Osteoblast (primary cell): ENCODE results near the gene CD79A. TPM values are rescaled to one million over a fixed set of nuclear protein-coding genes. Genes with fewer than 3 reads are reported as not detected.

ENCODE experiments used
- DNase-seq: peaks from one replicate; pipeline ENCODE4 v3.0.0; 2011; ENCODE audit warnings: low spot score, mixed read lengths; ENCODE audit not compliant: insufficient read length; ENCODE audit errors: missing footprints
- H2AFZ ChIP-seq: 2 replicates; pipeline ENCODE4 v1.6.0; 2011; ENCODE audit warnings: mild to moderate bottlenecking, low read length
- H3K27ac ChIP-seq: 2 replicates; pipeline ENCODE4 v1.5.1; 2011; ENCODE audit warnings: mild to moderate bottlenecking, low read depth, low read length, moderate library complexity
- H3K27me3 ChIP-seq: 2 replicates; pipeline ENCODE4 v1.6.0; 2012; ENCODE audit warnings: mild to moderate bottlenecking, control low read depth, inconsistent platforms, low read length, moderate library complexity; ENCODE audit not compliant: insufficient read depth
- H3K36me3 ChIP-seq: 2 replicates; pipeline ENCODE4 v1.5.1; 2011; ENCODE audit warnings: mild to moderate bottlenecking, low read length, control low read depth, moderate library complexity; ENCODE audit not compliant: insufficient read depth
- H3K4me1 ChIP-seq: 2 replicates; pipeline ENCODE4 v1.5.1; 2011; ENCODE audit warnings: mild to moderate bottlenecking, low read length, control low read depth, moderate library complexity; ENCODE audit not compliant: insufficient read depth
- H3K4me2 ChIP-seq: 2 replicates; pipeline ENCODE4 v1.6.0; 2011; ENCODE audit warnings: mild to moderate bottlenecking, low read length; ENCODE audit not compliant: insufficient read depth
- H3K4me3 ChIP-seq: fragments of 200-600 bp; sonication (generic); 3 replicates; pipeline ENCODE4 v1.5.1; 2012; ENCODE audit warnings: mild to moderate bottlenecking, low read length, inconsistent platforms; ENCODE audit not compliant: insufficient read depth
- H3K79me2 ChIP-seq: 2 replicates; pipeline ENCODE4 v1.6.0; 2012; ENCODE audit warnings: mild to moderate bottlenecking, low read length, control low read depth, inconsistent platforms; ENCODE audit not compliant: insufficient read depth
- H3K9me3 ChIP-seq: 2 replicates; pipeline ENCODE4 v1.5.1; 2011; ENCODE audit warnings: low read depth, low read length, control low read depth
- H4K20me1 ChIP-seq: 2 replicates; pipeline ENCODE4 v1.6.0; 2012; ENCODE audit warnings: mild to moderate bottlenecking, low read length, control low read depth; ENCODE audit not compliant: insufficient read depth
- total RNA-seq: library from RNA; depleted of rRNA; stranded (reverse); fragments of >200 nt; gene quantifications from 2 replicates; pipeline ENCODE4 v1.2.3, GENCODE V29; 2012
- TF ChIP-seq, protein P1 (sequence below): IDR thresholded peaks from 2 replicates; pipeline ENCODE4 v1.5.1; 2011; ENCODE audit warnings: mild to moderate bottlenecking, low read depth, low read length, moderate library complexity; ENCODE audit errors: extremely low read depth

CD79A gene
- total RNA-seq, 1 donor: 0.36 TPM

DNA sequence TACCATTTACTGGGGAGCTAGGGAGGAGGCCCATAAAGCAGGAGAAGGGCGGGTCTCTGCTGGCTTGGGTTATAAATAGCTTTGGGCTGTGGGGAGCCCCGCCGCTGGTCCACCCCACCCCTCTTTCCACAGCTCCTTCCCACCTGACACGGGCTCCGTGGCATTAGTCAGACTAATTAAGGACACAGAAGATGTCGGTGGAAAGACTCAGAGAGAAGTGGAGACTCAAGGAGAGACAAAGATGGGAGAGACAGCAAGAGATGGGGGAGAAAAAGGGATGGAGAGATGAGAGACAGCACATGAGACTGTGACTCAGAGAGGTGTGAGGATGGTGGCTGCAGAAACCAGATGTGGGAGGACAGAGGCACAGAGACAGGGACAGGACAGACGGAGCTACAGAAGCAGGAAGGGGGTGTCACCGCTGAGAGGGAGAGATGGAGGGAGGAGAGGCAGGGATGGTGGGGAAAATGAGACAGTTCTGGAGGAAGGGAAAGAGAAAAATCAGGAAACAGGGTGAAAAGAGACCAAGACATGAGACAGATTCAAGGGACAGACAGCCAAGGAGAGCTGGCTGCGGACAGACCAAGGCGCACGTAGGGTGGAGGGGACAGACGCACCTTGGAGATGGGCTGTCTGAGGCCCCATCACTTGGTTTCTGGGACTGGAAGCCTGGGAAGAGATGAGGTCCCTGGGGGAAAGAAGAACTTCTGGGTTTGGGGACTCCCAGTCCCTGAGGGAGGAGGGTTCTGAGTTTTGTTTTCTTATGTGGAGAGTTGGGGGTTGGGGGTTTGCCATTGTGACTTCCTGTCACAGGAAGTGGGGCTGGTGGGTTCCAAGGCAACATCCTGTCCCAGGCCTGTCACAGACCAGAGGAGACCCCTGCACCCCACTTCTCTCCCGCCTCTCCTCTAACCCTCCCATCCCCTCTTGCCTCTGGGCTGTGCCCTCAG lies 10.0 kb downstream of the CD79A start:
- Histone ChIP-seq H3K4me1 (peaks cover 24% of the 10 kb centered on the region), H3K4me2 (no peak overlapping the region), H3K27me3 (no peaks in the 10 kb centered on the region), H2AFZ (no peak overlapping the region), H3K79me2 (peaks cover 39% of the 10 kb centered on the region), H4K20me1 (peaks cover 47% of the 10 kb centered on the region), H3K27ac (no peak overlapping the region), H3K4me3 (no peak overlapping the region), H3K9me3 (no peaks in the 10 kb centered on the region), H3K36me3 (peaks cover 20% of the 10 kb centered on the region)
- DNase-seq: peak; percentile 93
- TF ChIP-seq, protein P1, sequence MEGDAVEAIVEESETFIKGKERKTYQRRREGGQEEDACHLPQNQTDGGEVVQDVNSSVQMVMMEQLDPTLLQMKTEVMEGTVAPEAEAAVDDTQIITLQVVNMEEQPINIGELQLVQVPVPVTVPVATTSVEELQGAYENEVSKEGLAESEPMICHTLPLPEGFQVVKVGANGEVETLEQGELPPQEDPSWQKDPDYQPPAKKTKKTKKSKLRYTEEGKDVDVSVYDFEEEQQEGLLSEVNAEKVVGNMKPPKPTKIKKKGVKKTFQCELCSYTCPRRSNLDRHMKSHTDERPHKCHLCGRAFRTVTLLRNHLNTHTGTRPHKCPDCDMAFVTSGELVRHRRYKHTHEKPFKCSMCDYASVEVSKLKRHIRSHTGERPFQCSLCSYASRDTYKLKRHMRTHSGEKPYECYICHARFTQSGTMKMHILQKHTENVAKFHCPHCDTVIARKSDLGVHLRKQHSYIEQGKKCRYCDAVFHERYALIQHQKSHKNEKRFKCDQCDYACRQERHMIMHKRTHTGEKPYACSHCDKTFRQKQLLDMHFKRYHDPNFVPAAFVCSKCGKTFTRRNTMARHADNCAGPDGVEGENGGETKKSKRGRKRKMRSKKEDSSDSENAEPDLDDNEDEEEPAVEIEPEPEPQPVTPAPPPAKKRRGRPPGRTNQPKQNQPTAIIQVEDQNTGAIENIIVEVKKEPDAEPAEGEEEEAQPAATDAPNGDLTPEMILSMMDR: no peak

DNA sequence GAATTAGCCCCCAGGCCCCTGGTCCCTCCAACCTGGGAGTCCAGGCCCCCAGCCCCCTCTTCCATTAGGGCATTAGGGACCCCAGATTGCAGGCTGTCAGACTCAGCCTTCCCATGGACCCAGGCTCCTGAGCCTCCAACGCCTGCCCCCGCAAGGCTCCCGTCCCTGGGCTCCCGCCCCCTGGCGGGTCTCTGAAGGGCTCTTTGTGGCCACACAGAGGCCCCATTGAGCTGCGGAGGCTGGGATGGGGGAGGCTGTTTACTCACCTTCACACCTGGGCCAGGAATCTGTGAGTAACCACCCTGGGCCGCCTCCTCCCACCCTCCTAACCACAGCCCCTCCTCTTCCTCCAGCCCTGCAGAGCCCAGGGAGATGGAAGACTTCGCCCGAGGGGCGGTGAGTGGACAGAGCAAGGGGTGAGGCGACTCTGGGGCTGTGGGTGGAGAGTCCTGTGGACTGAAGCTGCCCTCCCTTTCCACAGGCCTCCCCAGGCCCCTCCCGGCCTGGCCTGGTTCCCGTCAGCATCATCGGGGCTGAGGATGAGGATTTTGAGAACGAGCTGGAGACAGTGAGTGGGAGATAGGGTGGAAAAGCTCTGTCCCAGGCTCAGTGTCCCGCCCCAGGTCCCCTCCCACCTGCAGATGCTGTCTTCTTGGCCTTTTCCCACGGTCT lies 10.8 kb downstream of the CD79A start:
- Histone ChIP-seq H3K9me3 (no peaks in the 10 kb centered on the region), H3K4me2 (no peak overlapping the region), H3K4me1 (peaks cover 24% of the 10 kb centered on the region), H3K79me2 (peaks cover 41% of the 10 kb centered on the region), H3K27ac (no peak overlapping the region), H4K20me1 (peaks cover 47% of the 10 kb centered on the region), H3K4me3 (no peak overlapping the region), H3K27me3 (no peaks in the 10 kb centered on the region), H2AFZ (no peak overlapping the region), H3K36me3 (peaks cover 24% of the 10 kb centered on the region)
- TF ChIP-seq, protein P1: no peak
- DNase-seq: peak; percentile 96

DNA sequence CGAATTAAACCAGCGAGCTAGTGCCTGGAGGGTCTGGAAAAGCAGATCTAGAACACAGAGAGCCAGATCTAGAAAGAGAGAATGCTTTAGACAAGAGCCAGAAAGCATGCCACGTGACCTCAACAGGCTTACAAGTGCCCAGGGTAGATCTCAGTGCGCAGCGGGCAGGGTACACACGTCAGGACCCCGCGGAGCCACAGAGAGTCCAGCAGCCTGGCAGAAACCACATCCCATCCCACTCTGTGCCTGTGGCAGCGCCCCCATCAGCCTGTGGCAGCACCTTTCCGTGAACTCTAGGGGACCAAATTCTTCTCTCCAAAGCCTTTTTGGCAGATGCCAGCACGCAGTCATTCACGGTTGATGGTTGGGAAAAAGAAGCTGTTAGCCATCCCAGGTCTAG lies 11.8 kb downstream of the CD79A start:
- H4K20me1 ChIP-seq: peaks cover 47% of the 10 kb centered on the region
- H3K4me1 ChIP-seq: peaks cover 20% of the 10 kb centered on the region
- no peak overlapping the region for H3K27ac ChIP-seq
- H2AFZ ChIP-seq: no peak overlapping the region
- no peaks in the 10 kb centered on the region for H3K9me3 ChIP-seq
- H3K79me2 ChIP-seq: peaks cover 41% of the 10 kb centered on the region
- DNase-seq: no peak
- H3K36me3 ChIP-seq: peaks cover 24% of the 10 kb centered on the region
- no peak overlapping the region for H3K4me2 ChIP-seq
- TF ChIP-seq, protein P1: no peak
- H3K4me3 ChIP-seq: no peak overlapping the region
- H3K27me3 ChIP-seq: no peaks in the 10 kb centered on the region

DNA sequence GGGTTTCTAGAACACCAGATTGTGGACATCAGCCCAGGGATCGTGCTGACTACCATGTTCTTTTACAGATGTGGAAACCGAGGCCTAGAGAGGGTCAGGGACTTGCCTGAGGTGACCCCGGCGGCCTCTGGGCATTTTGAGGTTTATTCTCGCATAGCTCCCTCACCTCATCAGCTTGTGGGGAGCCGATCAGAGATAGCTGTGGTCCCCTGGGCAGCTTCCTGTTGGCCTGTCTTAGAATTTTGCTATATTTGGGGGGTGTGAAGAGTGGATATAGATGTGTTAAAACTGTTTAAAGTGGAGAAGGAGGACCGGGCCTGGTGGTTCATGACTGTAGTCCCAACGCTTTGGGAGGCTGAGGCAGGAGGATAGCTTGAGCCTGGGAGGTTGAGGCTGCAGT lies 12.8 kb downstream of the CD79A start:
- Histone ChIP-seq H3K36me3 (peaks cover 30% of the 10 kb centered on the region), H3K9me3 (no peaks in the 10 kb centered on the region), H3K27ac (no peak overlapping the region), H3K4me2 (no peak overlapping the region), H3K79me2 (peaks cover 34% of the 10 kb centered on the region), H3K4me3 (no peak overlapping the region), H3K4me1 (peaks cover 15% of the 10 kb centered on the region), H2AFZ (no peak overlapping the region), H3K27me3 (no peaks in the 10 kb centered on the region), H4K20me1 (peaks cover 46% of the 10 kb centered on the region)
- TF ChIP-seq, protein P1: no peak
- no peak for DNase-seq
